Activated naive CD8-positive, alpha-beta T cell treated with anti-CD3 and anti-CD28 coated beads, Interleukin-2, amount 50 U/mL, for 24 hours (primary cell): ENCODE results near the gene XRCC3.

Experiments
- ATAC-seq: fragments of 150-1000 bp; cut with Tn5 transposase; one replicate; pipeline ENCODE4 v1.10.0; 2021
- DNase-seq: peaks from one replicate; pipeline ENCODE4 v3.0.0; 2021
- H3K27ac Mint-ChIP-seq: one replicate; pipeline ENCODE4 v1.8.0; 2021; ENCODE audit warnings: mild to moderate bottlenecking, mixed read lengths
- H3K27me3 Mint-ChIP-seq: one replicate; pipeline ENCODE4 v1.8.0; 2021; ENCODE audit warnings: mixed read lengths
- H3K36me3 Mint-ChIP-seq: one replicate; pipeline ENCODE4 v1.8.0; 2021; ENCODE audit warnings: low read depth, mixed read lengths
- H3K4me1 Mint-ChIP-seq: one replicate; pipeline ENCODE4 v1.8.0; 2021; ENCODE audit warnings: mixed read lengths
- H3K4me3 Mint-ChIP-seq: one replicate; pipeline ENCODE4 v1.8.0; 2021; ENCODE audit warnings: mild to moderate bottlenecking, moderate library complexity, mixed read lengths
- H3K9me3 Mint-ChIP-seq: one replicate; pipeline ENCODE4 v1.8.0; 2021; ENCODE audit warnings: mixed read lengths

Gene XRCC3

DNA sequence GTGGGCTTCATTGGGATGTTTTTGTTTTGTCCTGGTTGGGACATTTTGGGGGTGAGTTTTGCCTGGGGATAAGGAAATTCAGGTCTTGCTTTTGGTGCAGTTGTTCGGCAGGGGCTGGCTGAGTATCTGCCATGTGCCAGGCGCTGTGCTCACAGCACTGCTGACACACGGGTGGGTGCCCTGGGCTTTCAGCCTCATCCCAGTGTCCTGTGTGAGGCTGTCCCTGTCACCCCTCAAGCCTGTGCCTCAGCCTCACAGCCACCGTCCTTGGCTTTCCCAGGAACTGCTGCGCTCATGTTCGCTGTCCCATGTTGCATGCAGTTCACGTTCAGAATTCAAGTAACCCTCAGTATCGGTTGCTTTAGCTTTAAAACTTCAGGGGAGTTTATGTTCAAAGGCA is 24.9 kb downstream of the XRCC3 start:
- DNase-seq = no peak
- Mint-ChIP-seq H3K4me3 (no peak overlapping the region), H3K9me3 (no peaks in the 10 kb centered on the region), H3K27me3 (no peaks in the 10 kb centered on the region), H3K4me1 (peaks cover 7% of the 10 kb centered on the region), H3K36me3 (peaks cover 15% of the 10 kb centered on the region), H3K27ac (no peak overlapping the region)
- ATAC-seq = no peak

DNA sequence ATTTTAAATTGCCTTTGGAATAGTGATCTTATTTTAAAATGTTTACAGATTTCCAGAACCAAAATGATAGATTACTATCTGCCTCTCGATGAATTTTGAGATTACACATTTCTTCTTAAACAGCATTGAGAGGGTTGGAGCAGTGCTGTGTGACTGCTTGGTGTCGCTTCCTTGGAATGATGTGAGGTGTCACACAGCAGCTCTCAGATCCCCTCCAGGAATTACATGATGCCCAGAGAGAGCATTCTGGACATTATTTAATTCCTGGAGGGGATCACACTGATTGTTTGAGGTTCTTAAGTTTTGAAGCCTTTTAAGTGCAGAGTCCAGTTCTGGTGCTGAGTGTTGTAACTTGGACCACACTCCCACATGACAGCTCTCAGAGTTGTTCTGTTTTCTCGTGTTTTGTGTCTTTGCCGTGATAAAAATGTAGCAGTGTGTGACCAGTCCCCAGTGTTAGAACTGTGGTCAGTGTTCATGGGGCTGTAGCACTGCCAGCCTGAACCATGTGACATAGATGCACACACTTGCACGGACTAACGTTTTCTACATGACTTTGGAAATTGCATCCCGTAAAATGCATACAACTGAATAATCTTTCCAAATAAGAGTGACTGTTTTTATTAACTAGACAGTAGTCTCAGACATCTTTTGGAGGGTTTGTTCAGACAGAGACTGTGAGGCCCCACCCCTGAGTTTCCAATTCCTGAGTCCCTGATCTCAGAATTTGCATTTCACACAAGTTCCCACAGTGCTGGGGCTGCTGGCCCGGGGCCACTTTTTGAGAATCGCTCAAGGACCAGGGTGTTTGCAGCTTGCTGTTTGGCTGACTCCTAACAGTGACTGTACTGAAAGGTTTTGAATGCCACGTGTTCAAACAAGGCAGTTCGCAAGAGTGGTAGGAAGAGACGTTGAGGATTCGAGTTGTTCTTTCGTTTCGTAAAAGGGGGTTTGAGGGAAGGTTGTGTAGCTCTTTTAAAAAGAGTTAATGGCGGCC is 26.0 kb downstream of the XRCC3 start:
- Mint-ChIP-seq H3K9me3 (no peaks in the 10 kb centered on the region), H3K36me3 (peaks cover 15% of the 10 kb centered on the region), H3K27me3 (no peaks in the 10 kb centered on the region), H3K4me1 (peaks cover 6% of the 10 kb centered on the region), H3K27ac (no peak overlapping the region), H3K4me3 (no peak overlapping the region)
- ATAC-seq = no peak
- DNase-seq = no peak

DNA sequence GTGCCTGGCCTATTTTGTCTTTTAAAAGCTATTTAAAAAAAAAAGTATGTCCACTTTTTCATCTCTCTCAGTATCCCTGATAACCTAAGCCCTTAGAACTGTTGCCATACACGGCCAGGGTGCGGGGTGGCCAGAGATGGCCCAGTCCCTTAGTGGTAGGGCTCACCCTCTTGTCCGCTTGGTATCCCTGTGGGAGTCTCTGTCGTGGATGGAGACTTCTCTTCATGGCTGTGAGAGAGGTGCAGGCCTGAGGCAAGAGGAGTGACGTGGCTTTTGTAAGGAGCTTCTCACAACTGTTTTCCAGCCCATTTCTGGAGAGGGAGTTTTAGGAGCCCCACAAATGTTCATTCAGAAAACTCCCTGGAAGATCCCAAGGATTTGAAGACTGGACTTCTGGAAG is 26.8 kb downstream of the XRCC3 start:
- ATAC-seq (no peak), DNase-seq (no peak)
- H3K27ac Mint-ChIP-seq = no peak overlapping the region
- no peak overlapping the region for H3K4me3 Mint-ChIP-seq
- H3K9me3 Mint-ChIP-seq = no peaks in the 10 kb centered on the region
- H3K4me1 Mint-ChIP-seq = peaks cover 6% of the 10 kb centered on the region
- H3K27me3 Mint-ChIP-seq = no peaks in the 10 kb centered on the region
- peaks cover 12% of the 10 kb centered on the region for H3K36me3 Mint-ChIP-seq

DNA sequence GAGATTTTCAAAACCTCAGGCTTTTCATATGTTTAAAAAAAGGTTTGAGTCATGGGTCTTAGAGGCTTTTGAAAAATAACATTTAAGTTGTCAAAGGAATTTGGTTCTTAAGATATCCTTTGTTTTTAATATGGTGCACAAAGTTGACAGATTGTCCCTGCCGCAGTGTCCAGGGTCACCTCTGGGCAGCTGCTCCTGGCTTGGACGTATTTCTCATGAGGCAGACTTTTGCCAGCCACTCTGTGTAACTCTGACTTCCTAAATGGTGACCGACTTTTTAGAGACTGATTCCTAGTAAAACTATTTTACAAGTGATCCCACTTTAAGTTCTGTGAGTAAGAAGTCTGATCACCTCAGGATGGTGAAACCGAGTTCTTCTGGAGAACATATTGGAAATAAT is 27.5 kb downstream of the XRCC3 start:
- DNase-seq (no peak), ATAC-seq (no peak)
- H3K4me3 Mint-ChIP-seq = no peak overlapping the region
- no peaks in the 10 kb centered on the region for H3K9me3 Mint-ChIP-seq
- no peaks in the 10 kb centered on the region for H3K27me3 Mint-ChIP-seq
- H3K27ac Mint-ChIP-seq = no peak overlapping the region
- peaks cover 12% of the 10 kb centered on the region for H3K36me3 Mint-ChIP-seq
- peaks cover 6% of the 10 kb centered on the region for H3K4me1 Mint-ChIP-seq

DNA sequence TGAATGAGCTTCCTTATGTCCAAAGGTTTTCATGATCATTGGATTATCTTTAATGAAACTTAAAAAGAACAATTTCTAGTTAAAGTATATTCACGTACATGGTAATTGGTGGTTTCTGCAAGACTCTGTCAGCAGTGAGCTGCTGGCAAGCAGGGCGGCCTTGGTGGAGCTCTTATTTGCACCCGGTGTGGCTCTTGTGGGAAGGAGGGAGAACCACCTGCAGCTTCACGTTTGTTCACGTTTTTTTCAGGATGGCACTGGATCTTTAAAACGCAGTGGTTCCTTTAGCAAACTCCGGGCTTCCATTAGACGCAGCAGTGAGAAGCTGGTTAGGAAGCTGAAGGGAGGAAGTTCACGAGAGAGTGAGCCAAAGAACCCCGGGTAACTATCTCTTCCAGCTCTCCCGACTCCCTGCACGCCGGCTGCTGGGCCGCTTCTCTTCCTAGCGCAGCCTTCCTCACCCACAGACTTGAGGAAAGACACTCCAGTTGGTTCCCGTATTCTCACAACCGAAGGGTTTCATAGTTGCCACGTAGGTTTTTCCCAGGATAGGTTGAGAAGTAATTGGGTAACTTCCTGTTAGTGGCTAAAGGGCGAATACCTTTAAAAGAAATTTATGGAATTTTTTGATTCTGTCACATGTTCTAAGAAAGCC is 28.3 kb downstream of the XRCC3 start:
- H3K36me3 Mint-ChIP-seq = peaks cover 12% of the 10 kb centered on the region
- no peak for DNase-seq
- H3K4me1 Mint-ChIP-seq = peaks cover 6% of the 10 kb centered on the region
- H3K27me3 Mint-ChIP-seq = no peaks in the 10 kb centered on the region
- no peak for ATAC-seq
- no peaks in the 10 kb centered on the region for H3K9me3 Mint-ChIP-seq
- no peak overlapping the region for H3K4me3 Mint-ChIP-seq
- no peak overlapping the region for H3K27ac Mint-ChIP-seq

DNA sequence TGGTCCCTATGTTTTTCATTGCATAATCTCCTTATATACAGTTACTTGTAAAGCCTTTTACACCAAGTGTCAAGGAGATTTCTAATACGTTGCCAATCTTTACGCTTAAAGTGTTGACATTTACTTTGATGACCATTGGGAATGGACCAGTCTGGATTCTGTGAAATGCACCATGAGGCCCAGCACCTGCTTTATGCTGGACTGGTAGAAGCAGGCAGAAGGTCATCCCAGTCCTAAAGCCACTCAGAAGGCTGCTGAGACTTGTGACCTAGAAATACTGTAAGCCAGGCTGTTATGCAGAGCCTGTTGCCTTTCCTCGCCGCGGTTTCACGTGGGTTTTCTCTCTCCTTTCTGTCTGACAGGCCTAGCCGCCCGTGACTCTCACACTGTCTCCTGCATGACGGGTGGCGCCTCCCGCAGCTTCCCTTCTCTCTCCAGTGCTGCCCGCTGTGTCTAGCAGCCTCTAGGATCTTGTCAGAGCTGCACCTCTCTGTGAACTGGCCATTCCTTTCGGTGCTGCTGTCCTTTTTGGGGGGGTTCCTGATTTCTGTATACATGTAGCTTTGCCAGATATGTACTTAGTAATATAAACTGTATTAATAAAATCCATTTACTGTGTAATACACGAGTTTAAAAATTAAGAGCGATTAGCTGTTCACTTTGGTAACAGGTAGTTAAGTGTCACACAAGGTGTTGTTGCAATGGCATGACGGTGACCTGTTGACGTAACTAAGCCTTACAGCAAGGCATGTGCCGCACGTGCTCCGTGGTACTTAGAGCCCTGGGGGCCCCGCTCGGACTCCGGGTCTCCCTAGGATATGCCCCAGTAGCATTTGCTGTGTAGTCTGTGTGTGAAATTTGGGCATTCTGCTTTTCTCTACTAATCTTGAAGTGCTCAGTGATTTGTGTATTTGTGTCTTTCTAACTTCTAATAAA is 29.7 kb downstream of the XRCC3 start:
- ATAC-seq (no peak), DNase-seq (no peak)
- Mint-ChIP-seq H3K4me1 (peaks cover 5% of the 10 kb centered on the region), H3K9me3 (no peaks in the 10 kb centered on the region), H3K36me3 (peaks cover 22% of the 10 kb centered on the region), H3K4me3 (no peak overlapping the region), H3K27me3 (no peaks in the 10 kb centered on the region), H3K27ac (no peak overlapping the region)

DNA sequence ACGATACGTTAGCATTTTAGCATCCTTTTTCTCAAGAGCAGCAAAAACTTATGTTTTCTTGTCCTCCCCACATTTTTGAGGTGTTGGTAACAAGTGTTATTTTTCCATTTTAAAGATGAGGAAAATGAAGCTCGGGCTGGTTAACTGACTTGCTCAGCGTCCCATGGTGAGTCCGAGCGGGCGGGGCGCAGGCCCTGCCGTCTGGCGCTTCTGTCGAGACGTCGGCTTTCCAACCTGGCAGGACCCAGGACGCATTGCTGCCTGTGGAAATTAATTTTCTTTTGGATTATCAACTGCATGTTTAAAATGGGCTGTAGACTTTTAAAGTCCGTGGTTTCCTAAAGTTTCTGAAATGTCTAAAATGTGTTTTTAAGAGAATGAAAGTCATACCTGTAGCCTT is 30.4 kb downstream of the XRCC3 start:
- no peak for DNase-seq
- Mint-ChIP-seq H3K4me1 (peaks cover 3% of the 10 kb centered on the region), H3K27ac (no peak overlapping the region), H3K27me3 (no peaks in the 10 kb centered on the region), H3K9me3 (no peaks in the 10 kb centered on the region), H3K36me3 (peaks cover 25% of the 10 kb centered on the region), H3K4me3 (no peak overlapping the region)
- no peak for ATAC-seq

DNA sequence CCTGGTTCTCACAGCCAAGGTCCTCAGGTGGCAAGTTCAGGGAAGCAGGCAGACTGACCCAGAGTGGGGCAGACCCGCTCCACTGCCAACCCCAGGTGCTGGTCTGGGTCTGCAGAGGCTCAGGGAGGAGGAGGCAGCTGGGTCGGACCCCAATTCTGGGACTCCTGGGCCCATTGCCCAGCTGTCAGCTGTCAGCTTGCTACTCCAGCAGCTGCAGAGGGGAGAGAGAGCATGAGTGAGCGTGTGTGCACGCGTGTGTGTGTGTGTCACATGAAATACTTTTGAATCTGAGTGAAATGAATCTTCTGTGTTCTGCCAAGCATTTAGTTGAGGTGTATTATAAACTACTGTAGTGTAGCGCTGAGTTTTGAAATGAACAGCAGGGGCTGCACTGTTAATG is 30.8 kb downstream of the XRCC3 start:
- peaks cover 29% of the 10 kb centered on the region for H3K36me3 Mint-ChIP-seq
- ATAC-seq = no peak
- H3K27ac Mint-ChIP-seq = no peak overlapping the region
- no peaks in the 10 kb centered on the region for H3K27me3 Mint-ChIP-seq
- H3K4me1 Mint-ChIP-seq = peaks cover 5% of the 10 kb centered on the region
- no peaks in the 10 kb centered on the region for H3K9me3 Mint-ChIP-seq
- no peak overlapping the region for H3K4me3 Mint-ChIP-seq
- DNase-seq = no peak

DNA sequence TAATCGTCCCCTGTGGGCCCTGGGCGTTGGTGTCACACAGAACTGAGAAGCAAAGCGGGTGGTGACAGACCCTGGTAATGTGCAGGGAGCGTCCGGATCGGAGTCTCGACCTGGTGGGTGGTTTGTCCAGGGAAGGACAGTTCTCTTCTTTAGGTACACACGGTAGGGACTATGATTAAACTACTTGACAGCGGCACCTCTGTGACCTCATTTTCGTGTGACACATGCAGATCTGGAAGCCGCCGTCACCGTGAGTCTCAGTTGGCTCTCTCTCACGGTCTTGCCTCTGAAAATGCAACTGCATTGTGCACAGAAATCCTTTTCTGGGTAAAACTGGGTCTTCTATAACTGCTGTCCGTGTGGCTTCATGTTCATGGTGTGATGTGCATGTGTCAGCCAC is 32.1 kb downstream of the XRCC3 start:
- ATAC-seq (no peak), DNase-seq (no peak)
- no peaks in the 10 kb centered on the region for H3K27me3 Mint-ChIP-seq
- peaks cover 11% of the 10 kb centered on the region for H3K4me1 Mint-ChIP-seq
- no peaks in the 10 kb centered on the region for H3K9me3 Mint-ChIP-seq
- peaks cover 33% of the 10 kb centered on the region for H3K36me3 Mint-ChIP-seq
- no peak overlapping the region for H3K27ac Mint-ChIP-seq
- H3K4me3 Mint-ChIP-seq = no peak overlapping the region

DNA sequence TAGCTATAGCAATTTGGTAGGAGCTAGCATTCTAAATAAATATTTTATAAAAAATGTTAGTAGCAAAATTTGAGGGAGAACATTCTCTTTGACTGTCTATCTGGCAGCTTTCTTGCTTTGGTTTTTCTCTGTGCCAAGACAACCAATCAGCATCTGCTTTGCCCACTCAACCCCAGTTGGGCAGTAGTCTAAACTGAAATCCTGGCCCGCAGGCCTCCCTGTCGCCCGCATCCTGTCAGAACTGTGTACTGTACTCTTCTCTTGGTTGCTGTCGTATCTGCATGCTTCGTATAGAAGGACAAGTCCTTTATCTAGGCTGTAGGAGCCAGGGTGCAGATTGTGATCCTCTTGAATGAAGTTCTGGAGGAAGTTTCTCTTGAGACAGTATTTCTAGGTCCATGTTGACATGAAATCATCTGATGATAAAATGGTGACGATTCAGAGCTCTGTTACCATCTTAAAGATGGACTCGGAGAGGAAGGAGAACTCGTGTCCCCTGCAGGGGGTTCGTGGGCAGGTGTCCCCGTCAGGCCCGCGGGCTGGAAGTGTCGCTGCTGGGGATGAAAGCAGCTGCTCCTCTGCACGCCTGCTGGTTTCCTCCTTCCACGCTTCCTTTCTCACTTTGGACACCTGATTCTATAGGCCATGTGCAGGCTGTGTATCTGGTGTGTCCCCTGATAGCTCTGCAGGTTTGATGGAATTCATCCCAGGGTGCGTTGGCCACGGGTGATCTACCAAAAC is 34.6 kb downstream of the XRCC3 start:
- Mint-ChIP-seq H3K4me3 (no peak overlapping the region), H3K27ac (no peak overlapping the region), H3K27me3 (no peaks in the 10 kb centered on the region), H3K9me3 (no peaks in the 10 kb centered on the region), H3K4me1 (peaks cover 11% of the 10 kb centered on the region), H3K36me3 (peaks cover 37% of the 10 kb centered on the region)
- ATAC-seq (no peak), DNase-seq (no peak)

DNA sequence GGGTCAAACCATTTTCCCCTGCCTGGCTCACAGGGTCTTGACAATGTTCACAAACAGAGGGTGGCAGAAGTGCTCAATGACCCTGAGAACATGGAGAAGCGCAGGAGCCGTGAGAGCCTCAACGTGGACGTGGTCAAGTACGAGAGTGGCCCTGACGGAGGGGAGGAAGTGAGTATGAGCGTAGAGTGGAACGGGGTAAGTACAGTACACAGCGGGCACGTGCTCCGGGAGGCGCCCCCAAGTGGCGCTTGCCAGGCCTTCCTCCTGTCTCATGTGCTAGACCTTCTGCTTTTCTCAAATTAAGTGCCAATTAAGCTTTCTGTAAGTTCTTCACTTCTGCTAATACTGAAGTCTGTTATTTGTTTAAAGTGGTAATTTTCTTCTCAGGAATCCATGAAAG is 35.9 kb downstream of the XRCC3 start:
- Mint-ChIP-seq H3K27ac (peak overlapping the region; percentile 66), H3K4me1 (peaks cover 11% of the 10 kb centered on the region), H3K27me3 (no peaks in the 10 kb centered on the region), H3K4me3 (no peak overlapping the region), H3K9me3 (no peaks in the 10 kb centered on the region), H3K36me3 (peaks cover 41% of the 10 kb centered on the region)
- DNase-seq (peak; percentile 54), ATAC-seq (peak; percentile 94)

DNA sequence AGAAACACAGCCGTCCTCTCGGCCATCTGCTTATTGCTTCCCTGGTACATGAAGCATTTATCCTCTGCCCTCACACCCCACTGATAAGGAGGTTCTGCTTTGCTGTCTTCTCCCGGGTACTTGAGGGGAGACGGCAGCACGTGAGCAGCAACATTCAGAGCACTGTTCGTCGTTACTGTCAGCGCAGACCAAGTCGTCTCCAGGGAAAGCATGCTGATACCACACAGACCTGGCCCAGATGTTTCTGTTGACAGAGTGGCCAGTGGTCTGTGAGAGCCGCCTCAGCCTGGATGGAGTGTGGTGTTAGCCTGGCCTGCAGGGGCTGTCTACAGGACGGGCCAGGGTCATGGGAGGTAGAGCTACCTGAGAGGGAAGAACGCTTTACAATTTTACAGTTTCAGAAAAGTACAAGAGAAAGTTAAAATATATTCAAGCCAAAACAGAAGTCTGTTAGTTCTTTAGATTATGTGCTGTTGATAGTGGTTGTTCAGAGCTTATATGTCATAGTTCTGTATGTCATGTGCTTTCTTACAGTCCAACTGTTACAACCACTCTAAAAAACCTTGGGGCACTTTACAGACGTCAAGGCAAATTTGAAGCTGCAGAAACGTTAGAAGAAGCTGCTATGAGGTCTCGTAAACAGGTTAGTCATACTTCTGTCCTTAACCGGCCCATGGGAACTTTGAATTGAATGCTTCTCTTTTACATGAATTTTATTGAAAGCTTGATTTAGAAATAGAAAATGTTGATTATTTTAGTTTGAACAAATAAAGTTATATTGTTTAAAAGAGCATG is 38.2 kb downstream of the XRCC3 start:
- no peak for DNase-seq
- peaks cover 50% of the 10 kb centered on the region for H3K36me3 Mint-ChIP-seq
- H3K27me3 Mint-ChIP-seq = no peaks in the 10 kb centered on the region
- H3K4me1 Mint-ChIP-seq = peaks cover 11% of the 10 kb centered on the region
- no peaks in the 10 kb centered on the region for H3K9me3 Mint-ChIP-seq
- no peak for ATAC-seq
- H3K4me3 Mint-ChIP-seq = no peak overlapping the region
- no peak overlapping the region for H3K27ac Mint-ChIP-seq

DNA sequence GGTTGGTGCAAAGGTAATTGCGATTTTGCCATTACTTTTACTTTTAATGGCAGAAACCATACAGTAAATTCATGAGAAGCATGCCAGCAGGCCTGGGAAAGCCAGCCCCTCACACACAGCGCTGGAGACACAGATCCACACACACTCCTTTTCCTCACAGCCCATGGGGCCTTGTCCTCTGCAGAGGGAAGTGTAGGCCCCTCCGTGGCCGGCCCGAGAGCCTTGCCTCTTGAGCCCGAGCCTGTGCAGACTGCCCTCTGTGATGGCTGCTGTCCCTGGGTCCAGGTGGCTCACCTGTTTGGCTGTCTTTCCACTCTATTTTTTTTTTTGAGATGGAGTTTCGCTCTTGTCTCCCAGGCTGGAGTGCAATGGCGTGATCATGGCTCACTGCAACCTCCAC is 39.3 kb downstream of the XRCC3 start:
- ATAC-seq = no peak
- H3K27ac Mint-ChIP-seq = no peak overlapping the region
- H3K9me3 Mint-ChIP-seq = no peaks in the 10 kb centered on the region
- no peak for DNase-seq
- H3K27me3 Mint-ChIP-seq = no peaks in the 10 kb centered on the region
- H3K4me1 Mint-ChIP-seq = peaks cover 11% of the 10 kb centered on the region
- H3K36me3 Mint-ChIP-seq = peaks cover 50% of the 10 kb centered on the region
- no peak overlapping the region for H3K4me3 Mint-ChIP-seq
